NCI-H1105 treated with DMSO at 0.1 percent for 48 hours (cell line): ENCODE results near the gene TSEN54.
"Not testable (repeated sequence)": the region's sequence is repeated elsewhere in the genome, so short reads cannot be mapped to it uniquely, and the experiment has no call there.

Source experiments
- DNase-seq: peaks from one replicate; lab custom pipeline; 2025; lab: John Stamatoyannopoulos, UW

Gene TSEN54

DNA sequence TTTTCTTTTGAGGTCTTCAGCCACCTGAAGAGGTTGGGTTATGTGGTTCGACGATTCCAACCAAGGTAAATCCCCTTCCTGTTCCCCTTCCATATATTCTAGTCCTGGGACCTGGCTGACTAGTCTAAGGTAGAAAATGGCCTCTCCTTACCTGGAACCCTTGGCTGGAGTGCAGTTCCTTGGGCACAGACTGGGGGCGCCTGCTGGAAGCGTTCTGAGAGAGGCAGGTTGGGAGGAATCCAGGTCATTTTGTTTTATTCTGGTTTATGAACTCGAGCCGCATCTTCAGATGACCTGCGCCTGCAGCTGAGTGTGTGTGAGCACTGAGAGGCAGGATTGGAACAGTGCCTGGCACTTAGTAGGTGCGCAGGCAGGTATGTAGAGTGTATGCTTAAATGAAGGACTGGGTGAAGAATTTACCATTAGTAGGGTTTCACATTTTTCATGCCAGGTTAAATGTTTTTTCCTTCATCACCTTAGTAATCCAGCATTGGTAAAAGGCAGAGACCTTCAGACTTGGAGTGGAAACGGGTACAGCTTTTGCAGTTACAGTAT, 2.7 kb downstream of the TSEN54 start:
- no peak for DNase-seq

DNA sequence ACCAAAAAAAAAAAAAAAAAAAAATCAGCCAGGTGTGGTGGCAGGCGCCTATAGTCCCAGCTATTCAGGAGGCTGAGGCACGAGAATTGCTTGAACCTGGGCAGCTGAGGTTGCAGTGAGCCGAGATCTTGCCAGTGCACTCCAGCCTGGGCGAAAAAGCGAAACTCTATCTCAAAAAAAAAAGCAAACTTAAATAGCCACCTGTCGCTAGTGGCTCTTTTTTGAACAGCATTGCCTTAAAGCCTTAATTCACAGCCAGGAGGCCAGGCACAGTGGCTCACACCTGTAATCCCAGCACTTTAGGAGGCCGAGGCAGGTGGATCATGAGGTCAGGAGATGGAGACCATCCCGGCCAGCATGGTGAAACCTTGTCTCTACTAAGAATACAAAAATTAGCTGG, 4.1 kb downstream of the TSEN54 start:
- not testable (repeated sequence) for DNase-seq

DNA sequence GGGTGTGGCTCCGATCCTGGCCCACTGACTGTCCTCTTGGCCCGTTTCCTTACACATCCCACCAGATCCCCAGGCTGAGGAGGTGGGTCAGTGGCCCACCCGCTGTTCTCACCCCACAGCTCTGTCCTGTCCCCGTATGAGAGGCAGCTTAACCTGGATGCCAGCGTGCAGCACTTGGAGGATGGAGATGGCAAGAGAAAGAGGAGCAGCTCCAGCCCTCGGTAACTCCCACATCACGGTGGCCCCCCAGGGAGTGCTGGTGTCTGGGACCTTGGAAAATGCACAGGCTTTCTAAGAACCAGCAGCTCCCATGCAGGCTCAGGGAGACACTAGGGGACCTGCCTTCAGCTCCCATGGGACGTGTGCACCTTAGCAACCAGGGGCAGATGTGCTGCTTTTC, 5.0 kb downstream of the TSEN54 start:
- no peak for DNase-seq

DNA sequence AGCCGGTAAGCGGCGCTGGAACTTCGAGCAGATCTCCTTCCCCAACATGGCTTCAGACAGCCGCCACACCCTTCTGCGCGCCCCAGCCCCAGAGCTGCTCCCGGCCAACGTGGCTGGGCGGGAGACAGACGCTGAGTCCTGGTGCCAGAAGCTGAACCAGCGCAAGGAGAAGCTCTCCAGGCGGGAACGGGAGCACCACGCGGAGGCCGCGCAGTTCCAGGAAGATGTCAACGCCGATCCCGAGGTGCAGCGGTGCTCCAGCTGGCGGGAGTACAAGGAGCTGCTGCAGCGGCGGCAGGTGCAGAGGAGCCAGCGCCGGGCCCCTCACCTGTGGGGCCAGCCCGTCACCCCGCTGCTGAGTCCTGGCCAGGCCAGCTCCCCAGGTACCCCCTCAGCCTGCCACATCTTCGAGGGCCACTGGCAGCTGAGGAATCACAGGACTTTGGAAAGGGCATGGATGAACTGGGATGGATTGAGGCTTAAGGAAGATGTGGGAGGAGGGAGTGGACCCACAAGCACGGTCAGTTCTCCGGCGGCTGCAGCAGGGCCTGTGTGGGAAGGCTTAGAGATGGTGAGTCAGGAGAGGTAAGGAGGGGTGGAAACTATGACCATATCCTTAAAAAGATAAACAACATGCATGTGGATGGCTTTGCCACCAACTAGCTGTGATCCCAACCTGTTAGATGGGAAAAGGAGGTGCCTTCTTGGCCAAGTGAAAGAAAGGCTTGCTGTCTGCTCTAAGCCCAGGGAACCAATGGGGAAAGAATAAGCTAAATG, 5.8 kb downstream of the TSEN54 start:
- no peak for DNase-seq

DNA sequence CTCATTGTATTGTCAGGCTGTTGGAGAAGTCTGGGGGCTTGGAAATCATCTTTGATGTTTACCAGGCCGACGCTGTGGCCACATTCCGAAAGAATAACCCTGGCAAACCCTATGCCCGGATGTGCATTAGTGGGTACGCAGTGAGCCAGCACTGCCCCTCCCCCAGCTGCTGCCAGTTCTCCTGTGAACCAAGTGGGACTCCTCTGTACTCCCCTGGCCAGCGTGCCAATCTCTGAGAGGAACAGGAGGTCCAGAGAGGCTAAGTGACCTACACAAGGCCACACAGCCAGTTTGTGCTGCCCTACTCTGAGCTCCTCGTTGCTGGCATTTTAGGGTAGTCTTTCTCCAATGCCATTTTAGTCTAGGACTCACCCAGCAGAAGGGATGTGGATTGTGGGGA, 7.3 kb downstream of the TSEN54 start:
- DNase-seq: no peak

DNA sequence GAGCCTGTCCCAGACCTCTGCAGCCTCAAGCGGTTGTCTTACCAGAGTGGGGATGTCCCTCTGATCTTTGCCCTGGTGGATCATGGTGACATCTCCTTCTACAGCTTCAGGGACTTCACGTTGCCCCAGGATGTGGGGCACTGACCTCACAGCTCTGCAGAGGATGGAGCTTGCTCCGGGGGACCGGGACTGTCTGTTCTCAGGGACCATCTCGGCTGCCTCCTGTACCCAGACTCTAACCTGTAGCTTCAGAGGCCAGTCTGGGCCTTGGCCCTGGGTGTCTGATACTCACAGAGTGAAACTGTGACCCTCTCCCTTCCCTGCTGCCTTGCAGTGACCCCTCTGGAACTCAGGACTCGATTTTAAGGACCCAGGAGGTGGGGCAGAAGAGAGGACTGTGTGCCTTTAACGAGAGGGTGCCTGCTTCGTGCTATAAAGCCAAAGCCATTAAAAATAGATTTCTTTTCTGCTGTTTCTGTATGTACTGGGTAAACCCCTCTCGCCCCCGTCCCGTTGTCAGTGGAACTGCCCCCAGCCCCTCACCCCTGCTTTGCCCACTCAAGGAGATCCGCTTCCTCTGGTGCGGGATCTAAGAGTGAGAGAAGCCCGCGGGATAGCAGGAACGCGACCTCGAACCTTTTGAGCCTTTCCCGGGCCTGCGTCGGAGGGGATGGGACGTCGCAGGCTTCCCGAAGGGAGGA, 8.1 kb downstream of the TSEN54 start:
- DNase-seq: no peak

DNA sequence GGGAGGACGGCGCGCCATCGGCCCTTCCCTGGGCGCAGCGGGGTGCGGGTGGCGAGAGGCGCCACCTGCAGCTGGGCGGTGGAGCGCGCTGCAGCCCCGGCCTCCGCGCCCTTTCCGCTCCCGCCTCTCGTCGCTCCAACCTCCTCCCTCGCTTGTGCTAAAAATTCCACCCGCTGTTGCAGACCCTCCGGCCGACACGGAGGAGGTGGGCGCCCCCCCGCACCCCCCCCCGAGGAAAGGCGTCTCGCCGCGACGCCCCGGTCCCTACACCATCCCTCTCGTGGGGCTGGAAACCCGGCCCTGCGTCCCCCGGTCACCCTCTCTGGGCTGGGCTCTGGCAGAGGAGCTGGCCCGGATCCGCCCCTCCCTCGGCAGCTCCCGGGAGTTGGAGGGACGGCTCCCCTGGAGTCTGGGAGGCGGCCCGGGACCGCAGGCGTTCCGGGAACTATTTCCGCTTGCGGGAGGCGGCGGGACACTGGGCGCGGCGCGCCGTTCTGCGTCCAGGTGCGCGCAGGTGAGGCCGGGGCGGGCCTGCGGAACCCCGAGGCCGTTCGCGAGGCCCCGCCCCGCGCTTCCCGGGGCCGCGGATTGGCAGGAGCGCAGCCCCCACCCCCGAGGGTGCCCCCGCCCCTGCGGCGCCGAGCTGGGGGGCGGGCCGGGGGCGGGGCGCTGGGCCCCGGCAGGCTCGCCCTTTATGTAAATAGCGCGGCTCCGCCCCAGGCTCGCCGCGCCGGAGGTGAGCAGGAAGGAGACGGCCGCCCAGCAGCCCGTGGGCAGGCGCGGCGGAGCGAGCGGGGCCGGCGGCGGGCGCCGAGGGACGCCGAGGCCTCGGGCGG, 8.9 kb downstream of the TSEN54 start, which contains the start of gene LLGL2:
Gene LLGL2 (plus strand): TSS at position 728 of the 836 bp plus-strand sequence. CDS start 17,730 bp downstream, outside the sequence.
- peak; percentile 85 for DNase-seq

DNA sequence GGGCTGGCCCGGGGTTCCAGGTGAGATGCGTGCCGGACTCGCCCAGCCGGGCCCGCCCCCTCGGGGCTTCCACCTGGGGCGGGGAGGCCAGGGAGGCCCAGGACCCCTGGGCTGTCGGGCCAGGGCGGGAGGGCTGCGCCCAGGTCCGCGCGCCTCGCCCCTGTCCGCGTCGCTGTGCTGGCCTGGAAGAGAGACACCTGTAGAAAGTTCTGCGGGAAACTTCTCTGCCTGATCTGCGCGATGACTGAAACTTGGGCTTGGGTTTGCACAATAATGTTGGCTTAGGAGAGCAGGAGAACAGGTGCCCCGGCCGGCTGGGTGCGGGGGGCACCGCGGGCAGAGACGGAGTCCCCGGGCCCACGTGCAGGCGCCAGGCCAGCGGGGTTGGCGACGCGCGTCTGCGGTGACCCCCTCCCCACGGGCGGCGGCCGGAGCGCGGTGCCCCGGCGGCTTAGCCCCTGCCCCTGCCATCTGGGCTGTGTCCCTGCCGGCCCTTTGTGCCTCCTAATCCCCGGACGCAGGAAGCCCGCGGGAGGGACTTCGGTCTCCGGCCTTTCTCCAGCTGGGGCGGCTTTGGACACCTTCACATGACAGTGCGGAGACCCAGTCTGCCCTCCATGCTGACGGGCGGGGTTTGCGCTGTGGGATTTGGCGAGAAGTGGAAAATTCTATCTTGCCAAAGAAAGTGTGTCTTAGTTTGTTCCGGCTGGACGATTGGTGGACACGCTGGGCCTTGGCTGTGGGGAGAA, 9.7 kb downstream of the TSEN54 start:
- DNase-seq: no peak

DNA sequence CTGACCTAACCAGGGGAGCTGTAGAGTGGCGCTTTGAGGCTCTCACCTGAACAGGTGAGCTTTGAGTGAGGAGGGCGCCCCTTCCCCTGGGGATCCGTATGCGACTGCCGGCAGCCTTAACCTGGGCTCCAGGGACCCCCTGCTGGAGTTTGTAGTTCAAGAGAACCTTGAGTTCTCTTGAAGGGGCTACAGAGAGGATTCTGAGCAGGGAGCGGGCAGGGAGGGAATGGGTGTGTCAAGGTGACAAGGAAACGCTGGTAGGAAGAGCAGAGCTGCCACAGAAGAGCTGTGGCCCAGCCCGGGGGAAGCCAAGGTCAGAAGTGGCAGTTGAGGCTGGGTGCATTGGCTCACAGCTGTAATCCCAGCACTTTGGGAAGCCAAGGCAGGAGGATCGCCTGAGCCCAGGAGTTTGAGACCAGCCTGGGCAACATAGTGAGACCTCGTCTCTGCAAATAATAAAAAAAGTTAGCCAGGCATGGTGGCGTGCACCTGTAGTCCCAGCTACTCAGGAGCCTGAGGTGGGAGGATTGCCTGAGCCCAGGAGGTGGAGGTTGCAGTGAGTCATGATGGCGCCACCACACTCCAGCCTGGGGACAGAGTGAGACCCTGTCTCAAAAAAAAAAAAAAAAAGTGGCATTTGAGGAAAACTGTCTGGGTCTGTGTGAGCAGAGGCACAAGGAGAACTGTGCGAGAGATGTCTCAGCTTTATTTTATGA, 10.4 kb downstream of the TSEN54 start:
- no peak for DNase-seq

DNA sequence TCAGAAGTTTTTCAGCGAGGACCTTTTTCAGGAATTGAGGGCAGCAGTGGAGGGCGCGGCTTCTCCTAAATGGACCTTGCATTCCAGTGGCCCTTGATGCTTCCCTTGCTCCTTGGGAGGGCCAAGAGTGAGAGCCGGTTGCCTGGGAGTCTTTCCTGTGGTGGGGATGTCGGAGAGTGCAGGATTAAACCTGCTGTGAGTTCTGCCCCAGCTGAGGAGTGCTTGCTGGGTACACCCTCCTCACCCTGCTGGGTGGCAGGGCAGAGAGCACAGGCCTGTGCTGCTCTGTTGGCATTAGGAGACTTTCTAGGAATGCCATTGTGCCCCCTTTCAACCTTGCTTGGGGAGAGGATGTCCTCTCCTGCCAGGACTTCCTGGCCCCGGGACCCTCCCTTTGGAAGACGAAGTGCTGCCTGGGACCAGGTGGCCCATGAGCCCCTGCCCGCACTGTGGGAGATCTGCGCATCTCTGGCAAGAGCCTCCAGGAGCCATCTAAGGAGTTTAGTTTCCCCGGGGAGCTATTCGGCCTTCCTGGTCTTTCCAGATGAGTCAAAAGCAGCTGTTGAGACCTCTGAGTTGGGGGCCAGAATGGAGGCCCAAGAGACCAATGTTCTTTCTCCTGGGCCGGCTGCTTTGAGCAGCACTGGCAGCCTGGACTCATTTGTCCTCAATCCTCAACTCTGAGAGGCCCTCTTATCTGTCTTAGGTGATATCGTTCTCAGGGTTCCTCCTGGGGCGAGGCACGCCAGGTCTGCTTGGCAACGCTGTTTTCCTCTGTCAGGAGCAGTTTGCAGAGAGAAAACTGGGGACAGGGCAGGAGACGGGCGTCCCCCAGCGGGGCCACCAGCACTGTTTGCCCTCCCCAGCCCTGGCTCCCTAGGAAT, 14.8 kb downstream of the TSEN54 start:
- no peak for DNase-seq

DNA sequence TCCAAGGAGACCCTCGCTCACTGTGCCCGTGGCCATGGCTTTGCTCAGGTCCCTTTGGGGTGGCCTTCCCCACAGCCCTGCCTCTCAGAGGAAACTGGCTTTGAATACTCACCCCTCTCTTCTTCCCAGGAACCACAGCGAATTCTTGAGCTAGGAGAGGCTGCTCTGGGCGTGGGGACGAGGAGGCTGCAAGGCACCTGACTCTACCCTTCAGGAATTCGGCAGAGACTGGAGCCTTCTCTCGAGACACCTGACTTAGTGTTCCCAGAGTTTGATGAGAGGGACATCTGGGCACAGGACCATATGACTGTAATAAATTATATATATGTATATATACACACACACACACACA, 15.4 kb downstream of the TSEN54 start:
- no peak for DNase-seq

DNA sequence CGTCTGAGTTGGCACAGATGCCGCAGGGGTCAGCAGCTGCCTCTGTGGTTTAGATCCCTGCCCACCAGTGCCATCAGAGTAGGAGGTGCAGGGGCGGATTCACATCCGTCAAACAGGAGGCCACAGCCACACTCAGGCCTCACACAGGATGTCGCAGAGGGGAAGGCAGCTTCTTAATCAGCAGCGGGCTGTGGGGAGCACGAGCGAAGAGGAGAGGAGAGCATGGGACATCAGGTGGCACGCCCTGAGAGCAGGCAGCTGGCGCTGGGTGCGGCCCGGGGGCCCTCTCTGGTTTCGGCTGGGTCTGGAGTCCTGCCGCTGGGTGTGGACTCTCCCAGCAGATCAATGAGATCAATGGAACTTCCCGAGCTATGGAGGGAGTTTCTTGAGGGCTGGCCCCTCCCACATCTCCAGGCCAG, 18.8 kb downstream of the TSEN54 start:
- no peak for DNase-seq

DNA sequence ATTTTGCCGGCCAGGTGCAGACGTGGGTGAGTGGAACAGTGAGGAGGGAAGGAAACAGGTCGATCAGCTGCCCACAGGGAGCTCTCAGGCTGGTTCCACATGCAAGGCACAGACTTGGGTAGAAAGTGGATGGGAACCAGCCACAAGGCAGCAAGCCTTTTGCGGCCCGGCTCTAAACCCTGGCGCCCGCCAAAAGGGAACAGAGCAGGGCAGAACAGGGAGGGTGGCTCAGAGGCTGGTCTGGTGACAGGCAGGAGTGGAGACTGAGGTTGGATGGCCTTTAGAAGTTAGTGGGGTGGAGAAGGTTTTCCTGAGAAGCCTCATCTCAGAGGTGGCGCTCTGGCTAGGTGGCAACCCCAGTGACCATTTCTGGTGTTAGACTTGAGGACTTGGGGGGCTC, 19.5 kb downstream of the TSEN54 start:
- no peak for DNase-seq

DNA sequence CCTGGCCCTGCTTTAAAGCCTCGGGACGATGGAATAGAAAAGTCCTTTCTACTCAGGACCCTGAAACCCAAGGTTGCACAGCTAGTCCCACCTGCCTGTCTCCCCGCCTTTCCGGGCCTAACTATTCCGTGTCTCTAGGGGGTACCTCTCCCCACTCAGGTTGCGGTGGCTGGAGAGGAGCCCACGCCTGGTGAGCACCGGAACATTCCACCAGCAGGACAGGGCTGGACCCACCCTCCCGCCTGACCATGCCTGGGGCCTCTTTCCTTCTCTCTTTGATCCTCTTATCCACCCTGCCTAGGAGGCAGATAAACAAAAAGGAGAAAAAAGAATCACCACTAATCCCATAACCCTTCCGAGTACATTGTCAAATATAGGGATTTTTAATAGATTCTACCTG, 20.0 kb downstream of the TSEN54 start:
- DNase-seq: no peak

DNA sequence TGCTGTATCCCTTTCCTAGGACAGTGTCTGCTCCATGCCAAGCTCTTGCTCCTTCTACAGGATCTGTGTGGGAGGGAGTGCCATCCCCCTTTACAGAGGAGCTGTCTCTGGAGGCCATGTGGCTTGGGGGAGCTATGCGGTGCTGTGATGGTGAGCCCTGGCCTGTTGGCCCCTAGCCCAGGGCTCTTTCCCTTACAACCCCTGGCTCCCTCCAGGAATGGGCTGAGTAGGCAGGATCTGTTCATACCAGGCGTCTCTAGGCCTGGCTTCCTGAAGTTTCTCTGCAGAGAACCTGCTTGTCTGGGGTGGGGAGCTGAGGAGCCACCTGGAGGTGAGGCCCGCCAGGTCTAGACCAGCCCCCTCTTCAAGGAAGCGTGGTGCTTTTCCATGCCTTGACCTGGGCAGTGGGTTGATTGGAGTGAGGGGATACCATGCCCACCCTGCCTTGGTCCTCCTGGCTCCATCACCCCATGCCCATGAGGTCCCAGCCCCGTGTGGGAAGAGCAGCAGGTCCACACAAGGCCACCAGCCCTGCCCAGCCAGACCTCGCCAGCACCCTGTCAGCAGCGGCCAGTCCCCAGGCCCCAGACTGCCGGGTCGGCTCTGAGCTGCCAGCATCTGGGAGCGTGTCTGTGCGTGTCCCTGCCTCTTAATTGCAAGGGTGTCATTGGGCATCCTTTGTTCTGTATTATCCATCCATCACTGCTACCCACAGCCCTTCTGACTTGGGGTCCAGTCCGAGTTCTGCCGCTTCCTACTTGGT, 23.8 kb downstream of the TSEN54 start:
- no peak for DNase-seq

DNA sequence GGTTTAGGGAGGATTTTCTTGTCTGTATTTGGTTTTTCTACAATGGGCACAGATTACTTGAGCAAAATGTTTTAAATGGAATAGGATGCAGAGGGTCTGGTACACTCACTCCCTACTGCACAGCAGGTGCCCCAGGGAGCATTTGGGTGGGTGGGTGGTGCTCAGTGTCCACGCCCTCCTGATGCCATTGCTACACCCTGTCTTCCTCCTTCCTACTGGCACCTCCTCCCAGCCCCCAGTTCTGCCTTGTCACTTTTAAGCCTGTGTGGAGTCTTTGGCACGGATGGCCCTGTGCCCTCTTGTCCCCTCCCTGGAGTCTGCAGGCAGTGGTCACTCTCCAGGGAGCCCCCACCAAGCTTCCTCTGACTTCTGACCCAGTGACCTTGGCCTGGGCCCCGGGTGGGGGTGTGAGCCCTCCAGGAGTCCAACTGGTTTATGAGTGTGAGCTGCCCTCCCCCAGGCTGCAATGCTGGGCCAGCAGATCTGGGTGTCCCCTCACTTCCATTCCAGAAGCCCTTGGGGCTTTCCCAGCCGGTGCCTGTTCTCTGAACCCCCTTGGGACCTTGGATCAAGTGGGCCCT, 24.7 kb downstream of the TSEN54 start:
- DNase-seq: no peak

DNA sequence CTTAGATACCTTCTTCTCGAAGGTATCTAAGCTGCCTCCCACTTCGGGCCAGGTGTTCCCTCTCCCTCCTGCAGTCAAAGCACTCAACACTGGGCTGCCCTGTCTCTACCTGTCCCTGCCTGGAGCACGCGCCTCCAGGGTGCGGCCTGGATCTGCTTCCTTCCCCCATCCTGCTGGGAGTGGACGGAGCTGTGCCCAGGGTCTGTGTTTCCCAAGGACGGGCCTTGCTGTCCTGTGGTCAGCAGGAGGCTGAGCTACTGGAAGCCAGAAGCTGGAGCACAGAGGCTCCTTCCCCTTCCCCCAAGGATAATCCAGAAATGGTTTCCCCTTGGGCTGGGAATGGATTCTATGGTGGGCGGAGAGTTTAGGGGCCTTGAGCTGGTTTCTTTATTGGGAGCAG, 25.9 kb downstream of the TSEN54 start:
- DNase-seq: no peak

DNA sequence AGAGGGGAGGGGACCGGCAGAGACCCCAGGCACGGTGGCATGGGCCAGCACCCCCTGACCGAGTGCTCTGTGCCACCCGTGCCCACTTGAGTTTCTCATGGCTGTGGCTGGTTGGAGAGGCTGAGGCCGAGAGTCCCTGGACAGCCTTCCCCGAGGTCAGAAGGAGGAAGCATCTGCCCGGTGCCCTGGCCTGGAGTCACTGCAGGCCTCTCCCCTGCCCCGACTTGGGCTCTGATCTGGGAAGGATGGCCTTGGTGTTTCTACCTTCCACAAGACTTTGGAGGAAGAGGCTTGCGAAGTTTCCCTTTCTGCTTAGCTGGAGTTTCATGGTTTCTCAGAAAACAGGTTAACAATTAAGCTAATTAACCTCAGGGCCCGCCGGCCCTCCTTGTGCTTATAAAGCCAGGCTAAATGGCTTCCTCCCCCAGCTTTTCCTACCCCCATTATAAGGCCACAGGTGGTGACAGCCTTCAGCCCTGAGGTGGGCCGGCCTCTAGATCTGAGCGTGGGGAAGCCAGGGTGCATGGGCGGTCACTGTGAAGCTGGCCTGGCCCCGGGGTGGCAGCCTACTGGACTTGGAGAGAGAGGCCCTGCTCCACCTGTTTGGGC, 26.5 kb downstream of the TSEN54 start:
- DNase-seq: no peak
